ENCODE measurements around the gene DNAH1. TPM values are rescaled to one million over a fixed set of nuclear protein-coding genes. Genes with fewer than 3 reads are reported as not detected.
A peak's percentile ranks its signal among the peaks of the same experiment; 100 is the strongest.

The DNAH1 gene
- polyA plus RNA-seq, 1 donor (not counting 4 experiments of a cell fraction or from before 2014, with no cell fraction given): 0.33 TPM

DNA sequence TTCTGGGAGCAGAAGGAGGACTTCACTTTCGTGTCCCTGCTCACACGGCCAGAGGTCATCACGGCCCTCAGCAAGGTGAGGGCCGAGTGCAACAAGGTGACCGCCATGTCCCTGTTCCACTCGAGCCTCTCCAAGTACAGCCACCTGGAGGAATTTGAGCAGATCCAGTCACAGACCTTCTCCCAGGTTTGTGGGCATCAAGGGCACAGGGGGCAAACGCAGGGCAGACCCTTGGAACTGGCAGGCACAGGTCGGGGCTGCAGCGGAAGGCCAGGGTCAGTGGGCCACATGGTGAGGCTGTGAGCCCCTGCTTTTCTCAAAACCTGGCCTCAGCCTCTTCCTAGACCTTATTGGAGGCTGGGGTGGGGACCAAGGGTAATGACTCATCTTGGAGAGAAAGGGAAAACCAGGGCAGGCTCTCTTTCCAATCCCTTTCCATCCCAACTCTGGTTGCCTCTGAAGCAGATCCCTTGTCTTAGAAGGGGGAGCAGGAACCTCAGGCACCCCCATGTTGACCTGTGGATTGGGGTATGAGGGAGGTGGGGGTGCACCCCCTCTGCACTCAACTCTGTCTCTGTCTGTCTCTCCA is 29.5 kb downstream of the DNAH1 start:
- DNase-seq (ENCODE audit: low read depth, low spot score) (no peak), FAIRE-seq (no peak)
- Histone ChIP-seq H3K4me2 (ENCODE audit: control insufficient read depth, extremely low read depth, insufficient read depth, low read depth, low read length) (no peak overlapping the region), H3K36me3 (ENCODE audit: control insufficient read depth in 2 of 2, extremely low read depth in 1 of 2, insufficient read depth in 2 of 2, low read length in 2 of 2) (no peaks in the 10 kb centered on the region), H3K27ac (ENCODE audit: control insufficient read depth, insufficient read depth, low read length) (no peak overlapping the region), H4K20me1 (ENCODE audit: control insufficient read depth, extremely low read depth, insufficient read depth, low read length) (no peaks in the 10 kb centered on the region), H3K9me1 (ENCODE audit: control insufficient read depth, extremely low read depth, insufficient read depth, low read length) (no peaks in the 10 kb centered on the region), H3K4me1 (ENCODE audit: control insufficient read depth, extremely low read depth, insufficient read depth, low read length) (peaks cover 9% of the 10 kb centered on the region), H3K79me2 (ENCODE audit: control insufficient read depth, insufficient read depth, low read length) (no peaks in the 10 kb centered on the region), H3K27me3 (ENCODE audit: control insufficient read depth, extremely low read depth, insufficient read depth, low read length) (peaks cover 4% of the 10 kb centered on the region), H3K9me3 (ENCODE audit: control insufficient read depth, low read depth, low read length) (no peaks in the 10 kb centered on the region), H2AFZ (ENCODE audit: control insufficient read depth, low read length) (no peak overlapping the region), H3K4me3 (ENCODE audit: control insufficient read depth in 2 of 3, extremely low read depth in 1 of 3, insufficient read depth in 2 of 3, low read depth in 1 of 3, low read length in 3 of 3) (no peak overlapping the region), H3K9ac (ENCODE audit: control insufficient read depth, extremely low read depth, insufficient read depth, low read length) (no peak overlapping the region)
- dilution Hi-C loops (cut with MboI; ENCODE audit: extremely low pct_ligation_motif_present, low sequenced_read_pairs): no loop called here
- TF ChIP-seq EZH2 (IDR thresholded peaks at IDR 0.05; ENCODE audit: low read length) (no peak), CTCF (optimal IDR thresholded peaks at IDR 0.05 in 1 of 3, IDR thresholded peaks at IDR 0.05 in 1 of 3, conservative IDR thresholded peaks at IDR 0.05 in 1 of 3; ENCODE audit: extremely low read depth in 1 of 3, insufficient read depth in 2 of 3, low read length in 3 of 3) (no peak)

DNA sequence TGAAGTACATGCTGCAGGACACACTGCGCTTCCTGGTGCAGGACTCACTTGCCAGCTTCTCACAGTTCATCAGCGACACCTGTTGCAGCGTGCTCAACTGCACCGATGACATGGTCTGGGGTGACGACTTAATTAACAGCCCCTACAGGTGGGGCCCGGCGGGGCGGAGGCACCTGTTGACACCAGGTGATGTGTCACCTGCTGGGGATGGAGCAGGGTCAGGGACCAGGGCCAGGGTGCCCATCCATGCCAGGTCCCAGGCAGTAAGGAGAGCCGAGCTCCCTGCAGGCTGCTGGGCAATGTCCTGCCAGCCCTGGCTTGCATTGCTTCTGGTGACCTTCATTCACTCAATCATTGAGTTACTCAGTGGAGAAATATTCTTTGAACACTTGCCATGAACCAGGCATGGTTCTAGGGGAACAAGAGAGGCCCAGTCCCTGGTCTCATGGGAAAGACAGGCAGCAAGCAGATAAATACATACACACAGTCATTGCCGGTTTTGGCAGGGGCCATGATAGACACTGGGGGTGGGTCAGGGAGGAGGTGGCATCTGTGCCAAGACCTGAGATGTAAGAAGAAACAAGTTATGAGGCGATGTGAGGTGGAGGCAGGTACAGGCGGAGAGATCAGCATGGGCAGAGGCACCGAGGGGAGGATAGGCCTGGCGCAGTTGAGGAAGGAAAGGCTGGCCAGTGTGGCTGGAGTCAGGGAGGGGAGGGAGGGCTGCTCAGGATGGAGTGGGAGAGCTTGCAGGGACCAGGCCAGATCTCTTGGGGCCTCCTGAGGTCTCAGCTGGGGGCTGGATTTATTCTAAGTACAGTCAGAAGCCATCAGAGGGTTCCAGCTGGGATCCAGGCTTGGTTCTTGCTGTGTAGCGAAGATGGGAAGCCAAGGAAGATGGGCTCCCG is 30.8 kb downstream of the DNAH1 start:
- Histone ChIP-seq H2AFZ (ENCODE audit: control insufficient read depth, low read length) (no peak overlapping the region), H3K27me3 (ENCODE audit: control insufficient read depth, extremely low read depth, insufficient read depth, low read length) (peaks cover 4% of the 10 kb centered on the region), H3K9me3 (ENCODE audit: control insufficient read depth, low read depth, low read length) (no peaks in the 10 kb centered on the region), H3K4me2 (ENCODE audit: control insufficient read depth, extremely low read depth, insufficient read depth, low read depth, low read length) (peak overlapping the region; percentile 7), H4K20me1 (ENCODE audit: control insufficient read depth, extremely low read depth, insufficient read depth, low read length) (no peaks in the 10 kb centered on the region), H3K36me3 (ENCODE audit: control insufficient read depth in 2 of 2, extremely low read depth in 1 of 2, insufficient read depth in 2 of 2, low read length in 2 of 2) (no peaks in the 10 kb centered on the region), H3K9me1 (ENCODE audit: control insufficient read depth, extremely low read depth, insufficient read depth, low read length) (no peaks in the 10 kb centered on the region), H3K4me3 (ENCODE audit: control insufficient read depth in 2 of 3, extremely low read depth in 1 of 3, insufficient read depth in 2 of 3, low read depth in 1 of 3, low read length in 3 of 3) (no peak overlapping the region), H3K4me1 (ENCODE audit: control insufficient read depth, extremely low read depth, insufficient read depth, low read length) (peaks cover 9% of the 10 kb centered on the region), H3K9ac (ENCODE audit: control insufficient read depth, extremely low read depth, insufficient read depth, low read length) (no peak overlapping the region), H3K27ac (ENCODE audit: control insufficient read depth, insufficient read depth, low read length) (no peak overlapping the region), H3K79me2 (ENCODE audit: control insufficient read depth, insufficient read depth, low read length) (no peaks in the 10 kb centered on the region)
- TF ChIP-seq CTCF (optimal IDR thresholded peaks at IDR 0.05 in 1 of 3, IDR thresholded peaks at IDR 0.05 in 1 of 3, conservative IDR thresholded peaks at IDR 0.05 in 1 of 3; ENCODE audit: extremely low read depth in 1 of 3, insufficient read depth in 2 of 3, low read length in 3 of 3): no peak
- no peak for TF ChIP-seq EZH2 (IDR thresholded peaks at IDR 0.05; ENCODE audit: low read length)
- no peak for FAIRE-seq
- dilution Hi-C loops (cut with MboI; ENCODE audit: extremely low pct_ligation_motif_present, low sequenced_read_pairs): no loop called here
- DNase-seq (ENCODE audit: low read depth, low spot score): no peak

Data from keratinocyte (primary cell).